Muscle layer of duodenum (tissue), 2 donors: Measurements from ENCODE around the gene LBR.

Source experiments
- H3K27ac ChIP-seq: one replicate; pipeline ENCODE4 v1.7.0; 2013; ENCODE audit warnings: mild to moderate bottlenecking, low read length
- H3K27me3 ChIP-seq: one replicate; pipeline ENCODE4 v1.7.0; 2013; ENCODE audit warnings: low read depth, mild to moderate bottlenecking, control low read depth, low read length
- H3K36me3 ChIP-seq, 2 donors: one replicate each; pipeline ENCODE4 v1.7.0; 2013; ENCODE audit warnings: low read length in 2 of 2, control low read depth in 1 of 2, mild to moderate bottlenecking in 1 of 2; ENCODE audit not compliant: insufficient read depth in 2 of 2, control insufficient read depth in 1 of 2
- H3K4me1 ChIP-seq, 2 donors: one replicate each; pipeline ENCODE4 v1.7.0; 2013; ENCODE audit warnings: low read length in 2 of 2, mild to moderate bottlenecking in 2 of 2, control low read depth in 1 of 2, moderate library complexity in 1 of 2; ENCODE audit not compliant: insufficient read depth in 2 of 2, control insufficient read depth in 1 of 2
- H3K4me3 ChIP-seq, 2 donors: one replicate each; pipeline ENCODE4 v1.7.0; 2013; ENCODE audit warnings: low read length in 2 of 2, low read depth in 1 of 2, mild to moderate bottlenecking in 1 of 2
- H3K9me3 ChIP-seq, 2 donors: one replicate each; pipeline ENCODE4 v1.7.0; 2013; ENCODE audit warnings: low read length in 2 of 2, control low read depth in 1 of 2, mild to moderate bottlenecking in 1 of 2; ENCODE audit not compliant: control insufficient read depth in 1 of 2
- donor health status: healthy.

The LBR gene

GRCh38 chr1:225449261-225449660, 21.4 kb upstream of the LBR start:
- Histone ChIP-seq H3K36me3 (no peaks in the 10 kb centered on the region), H3K27ac (no peak overlapping the region), H3K27me3 (no peaks in the 10 kb centered on the region), H3K9me3 (no peaks in the 10 kb centered on the region), H3K4me3 (no peak overlapping the region), H3K4me1 (peaks cover 19 to 51% of the 10 kb centered on the region in 2 donors)

GRCh38 chr1:225448146-225448805, 20.4 kb upstream of the LBR start:
- H3K9me3 ChIP-seq, result no peaks in the 10 kb centered on the region
- peaks cover 19 to 52% of the 10 kb centered on the region in 2 donors for H3K4me1 ChIP-seq
- peak overlapping the region; percentile 88 for H3K27ac ChIP-seq
- no peaks in the 10 kb centered on the region for H3K27me3 ChIP-seq
- H3K4me3 ChIP-seq, result peak overlapping the region; percentile 7 to 45
- no peaks in the 10 kb centered on the region for H3K36me3 ChIP-seq

GRCh38 chr1:225447650-225448089, 19.8 kb upstream of the LBR start:
- no peaks in the 10 kb centered on the region for H3K36me3 ChIP-seq
- peak overlapping the region; percentile 7 to 45 for H3K4me3 ChIP-seq
- peaks cover 19 to 55% of the 10 kb centered on the region in 2 donors for H3K4me1 ChIP-seq
- peak overlapping the region; percentile 88 for H3K27ac ChIP-seq
- no peaks in the 10 kb centered on the region for H3K27me3 ChIP-seq
- no peaks in the 10 kb centered on the region for H3K9me3 ChIP-seq

GRCh38 chr1:225446981-225447615, 19.3 kb upstream of the LBR start:
- no peaks in the 10 kb centered on the region for H3K9me3 ChIP-seq
- H3K4me3 ChIP-seq, result peak overlapping the region in 1 of 2 donors; percentile 45
- H3K27ac ChIP-seq, result peak overlapping the region; percentile 88
- no peaks in the 10 kb centered on the region for H3K36me3 ChIP-seq
- H3K27me3 ChIP-seq, result no peaks in the 10 kb centered on the region
- peaks cover 19 to 58% of the 10 kb centered on the region in 2 donors for H3K4me1 ChIP-seq

GRCh38 chr1:225446595-225446960, 18.7 kb upstream of the LBR start:
- Histone ChIP-seq H3K27ac (peak overlapping the region; percentile 88), H3K4me3 (peak overlapping the region in 1 of 2 donors; percentile 45), H3K9me3 (no peaks in the 10 kb centered on the region), H3K4me1 (peaks cover 19 to 56% of the 10 kb centered on the region in 2 donors), H3K36me3 (no peaks in the 10 kb centered on the region), H3K27me3 (no peaks in the 10 kb centered on the region)

- Histone ChIP-seq H3K4me3 (peak overlapping the region in 1 of 2 donors; percentile 45), H3K27ac (peak overlapping the region; percentile 88), H3K36me3 (no peaks in the 10 kb centered on the region), H3K27me3 (no peaks in the 10 kb centered on the region), H3K9me3 (no peaks in the 10 kb centered on the region), H3K4me1 (peaks cover 19 to 56% of the 10 kb centered on the region in 2 donors)
These were observed 18.1 kb upstream of the LBR start for GRCh38 chr1:225445639-225446594.

- H3K4me1 ChIP-seq, result peaks cover 14 to 50% of the 10 kb centered on the region in 2 donors
- no peaks in the 10 kb centered on the region for H3K36me3 ChIP-seq
- no peak overlapping the region for H3K4me3 ChIP-seq
These were observed 14.3 kb upstream of the LBR start for GRCh38 chr1:225442123-225442505.

GRCh38 chr1:225441314-225442122, 13.7 kb upstream of the LBR start:
- Histone ChIP-seq H3K4me3 (no peak overlapping the region), H3K9me3 (no peaks in the 10 kb centered on the region), H3K36me3 (no peaks in the 10 kb centered on the region), H3K27me3 (no peaks in the 10 kb centered on the region), H3K27ac (peak overlapping the region; percentile 62), H3K4me1 (peaks cover 8 to 44% of the 10 kb centered on the region in 2 donors)

More at GRCh38 chr1:225442123-225442505, 14.3 kb upstream of the LBR start:
- Histone ChIP-seq H3K27ac (peak overlapping the region; percentile 47), H3K9me3 (no peaks in the 10 kb centered on the region), H3K27me3 (no peaks in the 10 kb centered on the region)

GRCh38 chr1:225440380-225441221, 12.8 kb upstream of the LBR start:
- H3K27ac ChIP-seq, result peak overlapping the region; percentile 62
- H3K9me3 ChIP-seq, result no peaks in the 10 kb centered on the region
- H3K4me3 ChIP-seq, result no peak overlapping the region
- H3K4me1 ChIP-seq, result peaks cover 4 to 35% of the 10 kb centered on the region in 2 donors
- no peaks in the 10 kb centered on the region for H3K36me3 ChIP-seq
- H3K27me3 ChIP-seq, result no peaks in the 10 kb centered on the region
